IPS DF 19.7 (cell line): Measurements from ENCODE around the gene PRSS37.

ENCODE experiments used
- DNase-seq: peaks from one replicate; pipeline ENCODE4 v3.0.0-alpha.2; 2013; ENCODE audit warnings: low read depth, low spot score

Gene PRSS37

DNA sequence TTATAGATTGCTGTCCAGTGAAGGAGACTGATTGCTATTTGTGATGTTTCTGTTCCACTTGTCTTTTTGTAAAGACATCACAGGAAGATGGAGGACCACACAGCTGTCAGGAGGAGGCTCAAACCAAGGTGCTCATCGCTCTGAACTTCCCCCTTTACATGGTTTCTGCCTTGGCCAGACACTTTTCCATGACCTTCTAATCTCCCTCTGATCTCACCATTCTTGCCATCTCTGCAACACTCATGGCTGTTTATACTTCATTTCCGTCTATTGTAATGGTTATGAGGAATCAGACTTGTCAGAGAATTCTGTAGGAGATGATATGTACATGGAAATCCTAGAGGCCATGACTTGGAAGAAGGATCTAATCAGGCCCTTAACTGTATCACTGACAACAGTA is 53.0 kb downstream of the PRSS37 start:
- DNase-seq, result no peak
